ENCODE data around the gene SHISA2.

The SHISA2 gene

DNA sequence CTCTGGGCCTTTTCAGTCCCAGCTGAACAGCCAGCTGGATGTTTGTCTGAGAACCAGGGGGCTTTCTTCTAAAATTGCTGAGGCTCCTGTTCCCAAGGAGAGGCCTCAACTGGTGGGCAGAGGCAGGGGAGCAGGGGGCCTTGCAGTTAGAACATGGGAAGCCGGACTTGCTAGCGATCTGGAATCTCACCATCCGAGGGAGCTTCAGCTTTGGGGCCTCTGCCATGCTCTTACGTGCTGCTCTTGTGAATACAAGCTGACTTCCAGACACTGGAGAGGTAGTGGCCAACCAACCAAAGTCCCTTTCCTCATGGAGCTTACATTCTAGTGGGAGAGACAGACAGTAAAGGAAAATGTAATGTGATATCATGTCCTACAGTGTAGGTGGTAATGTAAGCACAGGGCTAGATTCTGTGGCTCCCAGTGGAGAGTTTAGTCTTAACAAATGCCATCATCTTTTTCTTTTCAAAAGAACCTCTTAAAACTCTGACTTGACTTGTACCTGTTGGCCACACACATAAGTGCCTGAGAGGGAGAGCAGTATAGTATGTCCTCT is 22.2 kb downstream of the SHISA2 start:
- H3K27me3 ChIP-seq (ENCODE audit: control insufficient read depth, insufficient read depth, low read length), result no peaks in the 10 kb centered on the region
- H3K9me3 ChIP-seq (ENCODE audit: control insufficient read depth, insufficient read depth, low read length), result no peaks in the 10 kb centered on the region
- no peak overlapping the region for H3K4me3 ChIP-seq (ENCODE audit: low read depth, low read length)
- no peaks in the 10 kb centered on the region for H3K36me3 ChIP-seq (ENCODE audit: control insufficient read depth, insufficient read depth, low read length)
- no peak overlapping the region for H3K27ac ChIP-seq (ENCODE audit: low read depth, low read length)
- H3K9ac ChIP-seq (ENCODE audit: low read depth, low read length), result no peak overlapping the region
- H3K4me1 ChIP-seq (ENCODE audit: control insufficient read depth, insufficient read depth, low read length), result peaks cover 18% of the 10 kb centered on the region

DNA sequence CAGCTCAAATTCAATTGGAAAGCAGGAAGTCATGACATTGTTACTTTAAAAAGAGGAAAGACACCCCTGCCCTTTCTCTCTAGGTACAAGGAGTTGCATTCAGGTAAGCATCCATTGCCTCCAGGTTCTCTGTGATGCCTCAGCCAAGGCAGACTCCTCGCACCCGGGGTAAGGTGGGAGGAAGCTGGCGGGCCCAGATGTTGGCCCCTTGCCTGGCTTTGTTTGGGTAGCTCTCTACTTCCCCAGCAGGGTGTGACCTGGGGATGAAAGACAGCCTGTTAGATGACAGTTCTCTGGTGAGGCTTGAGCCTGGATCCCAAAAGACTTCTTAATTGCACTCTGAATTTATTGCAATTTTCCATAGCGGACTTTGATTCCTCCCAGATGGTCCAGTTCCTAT is 25.6 kb downstream of the SHISA2 start:
- no peaks in the 10 kb centered on the region for H3K9me3 ChIP-seq (ENCODE audit: control insufficient read depth, insufficient read depth, low read length)

DNA sequence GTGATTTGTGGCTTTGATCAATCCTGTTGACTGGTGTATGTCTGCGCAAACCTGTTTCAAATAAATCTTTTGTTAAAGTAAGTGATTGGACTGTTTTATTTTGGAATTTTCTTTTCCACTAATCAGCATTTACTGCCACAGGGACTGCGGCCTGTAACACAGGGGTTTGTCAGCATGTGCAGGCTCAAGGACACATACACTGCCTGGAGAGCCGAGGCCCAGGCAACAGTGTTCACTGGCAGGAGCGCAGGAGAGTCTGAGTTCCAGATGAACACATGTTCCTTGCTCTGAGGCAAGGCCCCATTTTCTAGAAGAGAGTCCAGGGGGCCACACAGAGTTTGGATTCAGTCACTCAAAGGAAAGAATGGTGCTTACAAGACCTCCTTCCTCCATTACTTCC is 26.0 kb downstream of the SHISA2 start:
- Histone ChIP-seq H3K27ac (ENCODE audit: low read depth, low read length) (no peak overlapping the region), H3K9ac (ENCODE audit: low read depth, low read length) (no peak overlapping the region), H3K4me3 (ENCODE audit: low read depth, low read length) (no peak overlapping the region), H3K36me3 (ENCODE audit: control insufficient read depth, insufficient read depth, low read length) (no peaks in the 10 kb centered on the region), H3K4me1 (ENCODE audit: control insufficient read depth, insufficient read depth, low read length) (peaks cover 23% of the 10 kb centered on the region), H3K27me3 (ENCODE audit: control insufficient read depth, insufficient read depth, low read length) (no peaks in the 10 kb centered on the region), H3K9me3 (ENCODE audit: control insufficient read depth, insufficient read depth, low read length) (no peaks in the 10 kb centered on the region)

More for the DNA sequence above, 25.6 kb downstream of the SHISA2 start:
- H3K4me3 ChIP-seq (ENCODE audit: low read depth, low read length), result no peak overlapping the region
- H3K36me3 ChIP-seq (ENCODE audit: control insufficient read depth, insufficient read depth, low read length), result no peaks in the 10 kb centered on the region
- H3K4me1 ChIP-seq (ENCODE audit: control insufficient read depth, insufficient read depth, low read length), result peaks cover 23% of the 10 kb centered on the region
- no peaks in the 10 kb centered on the region for H3K27me3 ChIP-seq (ENCODE audit: control insufficient read depth, insufficient read depth, low read length)
- H3K27ac ChIP-seq (ENCODE audit: low read depth, low read length), result no peak overlapping the region
- no peak overlapping the region for H3K9ac ChIP-seq (ENCODE audit: low read depth, low read length)

DNA sequence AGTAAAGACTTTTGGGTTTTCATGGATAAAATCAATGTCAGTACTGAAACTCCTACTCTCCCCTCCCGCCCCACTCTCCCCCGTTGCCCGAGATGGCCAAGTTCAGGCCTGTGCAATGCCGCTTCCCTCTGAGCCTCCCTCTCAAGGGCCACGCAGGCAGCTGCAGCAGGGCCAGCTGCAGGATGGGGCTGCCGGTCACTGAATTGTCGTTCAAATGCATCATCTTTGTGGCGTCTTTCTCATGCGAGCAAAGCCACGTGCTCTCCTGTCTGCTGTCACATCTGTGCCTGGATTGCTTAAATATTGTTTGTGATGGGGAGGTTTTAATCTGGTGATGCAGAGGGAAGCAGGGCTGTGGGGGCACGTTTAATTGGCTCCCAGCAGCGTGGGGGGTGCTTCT is 26.6 kb downstream of the SHISA2 start:
- Histone ChIP-seq H3K27me3 (ENCODE audit: control insufficient read depth, insufficient read depth, low read length) (no peaks in the 10 kb centered on the region), H3K9ac (ENCODE audit: low read depth, low read length) (no peak overlapping the region), H3K4me1 (ENCODE audit: control insufficient read depth, insufficient read depth, low read length) (peaks cover 25% of the 10 kb centered on the region), H3K9me3 (ENCODE audit: control insufficient read depth, insufficient read depth, low read length) (no peaks in the 10 kb centered on the region), H3K4me3 (ENCODE audit: low read depth, low read length) (no peak overlapping the region), H3K36me3 (ENCODE audit: control insufficient read depth, insufficient read depth, low read length) (no peaks in the 10 kb centered on the region), H3K27ac (ENCODE audit: low read depth, low read length) (no peak overlapping the region)

DNA sequence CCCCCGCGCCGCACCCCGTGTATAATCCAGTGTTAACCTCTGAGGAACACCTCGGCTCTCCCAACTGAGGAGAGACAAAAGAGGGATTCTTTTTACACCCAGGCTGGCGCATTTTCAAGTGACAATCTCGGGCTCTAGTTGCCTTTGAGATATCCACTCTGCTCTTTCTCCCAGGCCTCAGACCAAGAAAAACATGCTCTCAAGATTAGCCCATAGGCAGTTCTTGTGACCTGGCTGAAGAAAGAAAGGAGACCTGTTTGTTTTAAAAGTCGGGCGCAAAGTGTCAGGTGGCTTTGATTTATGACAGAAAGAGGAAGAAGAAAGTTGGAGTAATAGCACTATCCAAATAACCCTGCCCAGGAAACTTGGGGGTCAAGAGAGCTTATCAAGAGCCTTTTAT is 27.3 kb downstream of the SHISA2 start:
- no peaks in the 10 kb centered on the region for H3K9me3 ChIP-seq (ENCODE audit: control insufficient read depth, insufficient read depth, low read length)
- H3K27me3 ChIP-seq (ENCODE audit: control insufficient read depth, insufficient read depth, low read length), result no peaks in the 10 kb centered on the region
- H3K36me3 ChIP-seq (ENCODE audit: control insufficient read depth, insufficient read depth, low read length), result no peaks in the 10 kb centered on the region
- no peak overlapping the region for H3K4me3 ChIP-seq (ENCODE audit: low read depth, low read length)
- no peak overlapping the region for H3K27ac ChIP-seq (ENCODE audit: low read depth, low read length)
- H3K4me1 ChIP-seq (ENCODE audit: control insufficient read depth, insufficient read depth, low read length), result peaks cover 29% of the 10 kb centered on the region
- no peak overlapping the region for H3K9ac ChIP-seq (ENCODE audit: low read depth, low read length)

DNA sequence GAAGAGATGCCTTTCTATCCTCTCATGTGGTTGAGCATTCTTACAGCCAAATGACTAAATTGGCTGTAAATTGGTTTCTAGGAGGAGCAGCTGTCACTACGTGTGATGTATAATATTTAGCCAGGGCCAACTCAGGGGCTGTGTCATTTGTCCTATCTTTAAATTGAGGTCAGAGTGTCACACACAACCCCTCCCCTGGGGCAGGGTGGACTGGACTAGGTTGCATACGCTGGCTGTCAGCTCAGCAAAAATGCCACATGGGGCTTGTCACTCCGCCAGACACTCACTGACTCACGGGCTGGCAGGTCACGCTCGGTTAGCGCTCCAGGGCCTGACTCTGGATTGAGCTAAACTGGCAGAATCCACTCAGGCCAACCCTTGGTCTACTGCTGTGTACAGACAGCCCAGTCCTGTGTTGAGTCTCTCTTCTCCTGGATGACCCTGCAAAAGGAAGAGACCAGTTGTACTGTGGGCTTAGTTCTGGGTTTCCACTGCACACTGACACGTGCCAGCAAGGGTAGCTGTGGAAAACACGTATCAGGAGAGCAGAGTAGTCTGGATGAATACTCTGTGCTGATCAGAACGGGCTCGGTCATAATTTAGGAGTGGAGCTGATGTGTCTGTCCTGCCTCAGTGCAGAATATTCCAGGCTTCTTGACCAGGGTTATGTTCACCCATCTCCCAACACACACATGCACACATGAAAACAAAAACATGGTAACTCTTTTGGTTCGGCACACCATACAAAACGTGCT is 29.1 kb downstream of the SHISA2 start:
- H3K27me3 ChIP-seq (ENCODE audit: control insufficient read depth, insufficient read depth, low read length), result no peaks in the 10 kb centered on the region
- H3K4me3 ChIP-seq (ENCODE audit: low read depth, low read length), result no peak overlapping the region
- no peaks in the 10 kb centered on the region for H3K9me3 ChIP-seq (ENCODE audit: control insufficient read depth, insufficient read depth, low read length)
- H3K36me3 ChIP-seq (ENCODE audit: control insufficient read depth, insufficient read depth, low read length), result no peaks in the 10 kb centered on the region
- peaks cover 29% of the 10 kb centered on the region for H3K4me1 ChIP-seq (ENCODE audit: control insufficient read depth, insufficient read depth, low read length)
- no peak overlapping the region for H3K9ac ChIP-seq (ENCODE audit: low read depth, low read length)
- H3K27ac ChIP-seq (ENCODE audit: low read depth, low read length), result no peak overlapping the region

DNA sequence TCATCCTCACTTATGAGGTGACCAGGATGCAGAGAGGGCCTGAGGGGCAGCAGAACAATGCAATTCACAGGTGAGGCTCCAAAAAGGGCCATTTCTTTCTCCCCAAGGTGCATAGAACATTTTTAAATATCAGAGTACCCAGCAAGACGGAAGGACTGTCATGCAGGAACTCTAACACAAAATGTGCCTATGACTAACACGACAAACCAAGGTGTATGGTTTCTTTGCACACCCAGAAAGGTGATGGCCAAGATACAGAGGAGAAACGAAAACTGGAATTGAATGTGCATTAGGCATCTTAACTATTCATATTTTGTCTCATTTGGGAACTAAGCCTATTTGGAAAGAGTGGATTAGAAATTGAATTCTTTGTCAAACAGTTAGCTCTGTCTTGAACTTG is 29.9 kb downstream of the SHISA2 start:
- Histone ChIP-seq H3K4me3 (ENCODE audit: low read depth, low read length) (no peak overlapping the region), H3K27me3 (ENCODE audit: control insufficient read depth, insufficient read depth, low read length) (no peaks in the 10 kb centered on the region), H3K36me3 (ENCODE audit: control insufficient read depth, insufficient read depth, low read length) (no peaks in the 10 kb centered on the region), H3K4me1 (ENCODE audit: control insufficient read depth, insufficient read depth, low read length) (peaks cover 29% of the 10 kb centered on the region), H3K27ac (ENCODE audit: low read depth, low read length) (no peak overlapping the region), H3K9me3 (ENCODE audit: control insufficient read depth, insufficient read depth, low read length) (no peaks in the 10 kb centered on the region), H3K9ac (ENCODE audit: low read depth, low read length) (no peak overlapping the region)

DNA sequence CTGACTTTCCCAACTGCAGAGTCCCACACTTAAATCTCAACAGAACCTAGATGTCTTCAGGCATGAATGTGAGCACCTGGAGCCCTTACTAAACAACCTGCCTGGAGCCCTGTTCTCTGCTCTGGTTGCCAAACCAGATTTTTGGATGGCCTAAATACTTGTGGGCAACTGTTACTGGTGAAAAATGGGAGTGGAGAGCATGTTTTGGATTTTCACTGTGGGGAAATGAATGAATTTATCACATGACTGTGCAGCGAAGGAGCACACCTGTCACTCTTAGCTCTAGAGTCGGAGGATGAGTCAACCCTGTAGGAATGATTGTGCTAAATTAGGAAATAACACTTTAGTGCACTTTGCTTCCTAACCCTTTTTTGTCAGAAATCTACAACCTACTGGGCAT is 30.3 kb downstream of the SHISA2 start:
- no peak overlapping the region for H3K9ac ChIP-seq (ENCODE audit: low read depth, low read length)
- H3K4me1 ChIP-seq (ENCODE audit: control insufficient read depth, insufficient read depth, low read length), result peaks cover 28% of the 10 kb centered on the region
- H3K36me3 ChIP-seq (ENCODE audit: control insufficient read depth, insufficient read depth, low read length), result no peaks in the 10 kb centered on the region
- no peaks in the 10 kb centered on the region for H3K9me3 ChIP-seq (ENCODE audit: control insufficient read depth, insufficient read depth, low read length)
- no peaks in the 10 kb centered on the region for H3K27me3 ChIP-seq (ENCODE audit: control insufficient read depth, insufficient read depth, low read length)
- no peak overlapping the region for H3K4me3 ChIP-seq (ENCODE audit: low read depth, low read length)
- H3K27ac ChIP-seq (ENCODE audit: low read depth, low read length), result no peak overlapping the region

DNA sequence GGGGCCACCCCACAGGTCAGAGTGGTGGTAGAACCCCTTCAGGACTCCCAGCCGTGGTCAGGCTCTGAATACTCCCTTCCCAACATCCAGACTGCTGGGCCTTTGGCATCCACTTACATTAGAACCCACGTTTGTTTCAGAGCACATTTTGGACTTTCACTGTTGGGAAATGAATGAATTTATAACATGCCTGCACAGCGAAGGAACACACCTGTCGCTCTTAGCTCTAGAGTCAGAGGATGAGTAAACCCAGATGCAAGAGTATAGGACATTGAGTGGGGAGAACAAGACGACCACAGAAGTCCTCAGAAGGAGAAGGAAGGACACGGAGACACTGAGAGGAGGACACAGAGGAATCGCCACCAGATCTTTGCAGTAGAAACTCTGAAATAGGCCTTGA is 30.9 kb downstream of the SHISA2 start:
- H3K27ac ChIP-seq (ENCODE audit: low read depth, low read length), result no peak overlapping the region
- no peaks in the 10 kb centered on the region for H3K36me3 ChIP-seq (ENCODE audit: control insufficient read depth, insufficient read depth, low read length)
- H3K4me3 ChIP-seq (ENCODE audit: low read depth, low read length), result no peak overlapping the region

DNA sequence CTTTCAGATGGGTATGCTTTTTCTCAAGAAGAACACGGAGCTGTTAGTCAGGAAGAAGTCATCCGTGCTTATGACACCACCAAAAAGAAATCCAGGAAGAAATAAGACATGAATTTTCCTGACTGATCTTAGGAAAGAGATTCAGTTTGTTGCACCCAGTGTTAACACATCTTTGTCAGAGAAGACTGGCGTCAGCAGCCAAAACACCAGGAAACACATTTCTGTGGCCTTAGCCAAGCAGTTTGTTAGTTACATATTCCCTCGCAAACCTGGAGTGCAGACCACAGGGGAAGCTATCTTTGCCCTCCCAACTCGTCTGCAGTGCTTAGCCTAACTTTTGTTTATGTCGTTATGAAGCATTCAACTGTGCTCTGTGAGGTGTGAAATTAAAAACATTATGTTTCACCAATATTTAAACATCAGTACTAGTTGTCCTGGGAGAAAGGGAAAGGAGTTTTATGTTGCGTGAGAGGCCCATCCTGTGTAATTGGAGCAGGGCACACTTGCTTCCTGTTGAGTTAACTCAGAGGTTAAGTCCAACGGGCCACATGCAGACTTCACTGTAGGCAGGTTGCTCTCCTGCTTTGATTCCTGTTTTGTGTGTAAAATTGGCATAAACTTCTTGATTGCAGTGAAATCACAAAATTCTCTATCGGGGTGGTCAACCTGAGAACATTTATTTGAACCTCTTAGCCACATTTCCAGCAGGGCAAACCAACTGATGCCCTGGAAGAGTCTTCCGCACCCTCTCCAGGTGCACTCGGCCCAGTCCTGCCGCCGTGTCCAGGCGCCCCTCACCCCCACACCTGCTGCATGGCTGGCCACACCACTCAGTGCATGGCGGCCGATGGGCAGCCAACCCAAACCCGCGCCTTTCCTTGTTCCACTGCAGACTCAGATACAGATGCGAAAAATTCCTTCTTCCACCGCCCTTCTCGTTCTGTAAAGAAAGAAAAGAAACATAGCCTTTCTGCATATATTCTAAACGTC is 31.6 kb downstream of the SHISA2 start:
- no peak overlapping the region for H3K9ac ChIP-seq (ENCODE audit: low read depth, low read length)
- no peak overlapping the region for H3K27ac ChIP-seq (ENCODE audit: low read depth, low read length)
- H3K9me3 ChIP-seq (ENCODE audit: control insufficient read depth, insufficient read depth, low read length), result no peaks in the 10 kb centered on the region
- no peaks in the 10 kb centered on the region for H3K27me3 ChIP-seq (ENCODE audit: control insufficient read depth, insufficient read depth, low read length)
- no peak overlapping the region for H3K4me3 ChIP-seq (ENCODE audit: low read depth, low read length)
- H3K36me3 ChIP-seq (ENCODE audit: control insufficient read depth, insufficient read depth, low read length), result no peaks in the 10 kb centered on the region
- H3K4me1 ChIP-seq (ENCODE audit: control insufficient read depth, insufficient read depth, low read length), result peaks cover 14% of the 10 kb centered on the region

More for the DNA sequence above, 30.9 kb downstream of the SHISA2 start:
- H3K4me1 ChIP-seq (ENCODE audit: control insufficient read depth, insufficient read depth, low read length), result peaks cover 22% of the 10 kb centered on the region
- H3K9ac ChIP-seq (ENCODE audit: low read depth, low read length), result no peak overlapping the region
- H3K27me3 ChIP-seq (ENCODE audit: control insufficient read depth, insufficient read depth, low read length), result no peaks in the 10 kb centered on the region
- H3K9me3 ChIP-seq (ENCODE audit: control insufficient read depth, insufficient read depth, low read length), result no peaks in the 10 kb centered on the region

DNA sequence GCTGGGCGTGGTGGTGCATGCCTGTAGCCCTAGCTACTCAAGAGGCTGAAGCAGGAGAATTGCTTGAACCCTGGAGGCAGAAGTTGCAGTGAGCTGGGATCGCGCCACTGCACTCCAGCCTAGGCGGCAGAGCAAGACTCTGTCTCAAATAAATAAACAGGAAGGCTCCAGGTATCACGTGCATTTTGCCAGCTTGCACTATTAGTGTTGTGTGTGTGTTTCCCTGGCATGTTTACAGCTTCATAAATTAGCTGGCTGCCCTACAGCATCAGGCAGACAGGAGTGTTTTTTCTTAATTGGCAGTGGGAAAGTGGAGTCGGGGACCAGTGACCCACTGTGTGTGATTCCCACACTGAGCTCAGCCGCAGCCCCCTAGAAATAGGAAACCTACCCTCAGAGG is 32.6 kb downstream of the SHISA2 start:
- no peak overlapping the region for H3K27ac ChIP-seq (ENCODE audit: low read depth, low read length)
- no peaks in the 10 kb centered on the region for H3K36me3 ChIP-seq (ENCODE audit: control insufficient read depth, insufficient read depth, low read length)
- no peaks in the 10 kb centered on the region for H3K9me3 ChIP-seq (ENCODE audit: control insufficient read depth, insufficient read depth, low read length)
- H3K4me1 ChIP-seq (ENCODE audit: control insufficient read depth, insufficient read depth, low read length), result 0 out of 2 replicates have a peak, but pooled peaks cover 6% of the 10 kb centered on the region
- H3K9ac ChIP-seq (ENCODE audit: low read depth, low read length), result no peak overlapping the region
- H3K4me3 ChIP-seq (ENCODE audit: low read depth, low read length), result no peak overlapping the region
- no peaks in the 10 kb centered on the region for H3K27me3 ChIP-seq (ENCODE audit: control insufficient read depth, insufficient read depth, low read length)
